Coronary artery (tissue), 2 donors: Measurements from ENCODE around the gene GEMIN4.

Experiments
- DNase-seq: peaks from one replicate; pipeline ENCODE4 v3.0.0-alpha.2; 2017; ENCODE audit warnings: low spot score
- H3K27ac ChIP-seq, 2 donors: fragments of 200-600 bp; sonication (generic); one replicate each; pipeline ENCODE4 v1.5.1; 2016 to 2019
- H3K4me3 ChIP-seq: fragments of 200-600 bp; sonication (generic); 2 replicates; pipeline ENCODE4 v1.5.1; 2016; ENCODE audit warnings: mild to moderate bottlenecking, moderate library complexity
- CTCF ChIP-seq: fragments of 200-600 bp; sonication (generic); IDR thresholded peaks from one replicate; pipeline ENCODE4 v1.5.1; 2019; ENCODE audit warnings: antibody characterized with exemption

The GEMIN4 gene

GRCh38 chr17:696369-696768 lies 55.7 kb downstream of the GEMIN4 start:
- Histone ChIP-seq H3K27ac (no peak overlapping the region), H3K4me3 (no peak overlapping the region)
- no peak for TF ChIP-seq CTCF
- DNase-seq, result no peak
